ENCODE data around the gene EFNA1.

EFNA1 gene

GRCh38 chr1:155092641-155093040 is 35.0 kb upstream of the EFNA1 start:
- Histone ChIP-seq H3F3A (ENCODE audit: control insufficient read depth, insufficient read depth) (peaks cover 5% of the 10 kb centered on the region; the same call in 1 of the 2 replicates), H3K9me3 (ENCODE audit: control insufficient read depth, insufficient read depth, low read length) (no peaks in the 10 kb centered on the region), H4K20me1 (ENCODE audit: control insufficient read depth, insufficient read depth, low read depth, low read length) (no peaks in the 10 kb centered on the region), H3K36me3 (ENCODE audit: control insufficient read depth, low read length) (no peaks in the 10 kb centered on the region), H3K4me3 (ENCODE audit: low read length) (no peak overlapping the region), H3K4me1 (ENCODE audit: control insufficient read depth, low read length) (peaks cover 11% of the 10 kb centered on the region), H3K27ac (ENCODE audit: low read depth, low read length) (no peak overlapping the region), H3K79me2 (ENCODE audit: control insufficient read depth, low read length) (no peaks in the 10 kb centered on the region), H3K27me3 (ENCODE audit: control insufficient read depth, low read length) (peaks cover 23% of the 10 kb centered on the region), H3K9me2 (replicated peaks; ENCODE audit: control insufficient read depth, low read length) (no peaks in the 10 kb centered on the region), H3K4me2 (ENCODE audit: low read length) (no peak overlapping the region)
- TF ChIP-seq CTCF (IDR thresholded peaks at IDR 0.05; ENCODE audit: low read depth, low read length, poor library complexity, severe bottlenecking) (no peak), EZH2phosphoT487 (IDR thresholded peaks at IDR 0.05; ENCODE audit: borderline replicate concordance, low read length) (no peak)

GRCh38 chr1:155093911-155094621 is 33.6 kb upstream of the EFNA1 start:
- Histone ChIP-seq H3K4me2 (ENCODE audit: low read length) (no peak overlapping the region), H3K27me3 (ENCODE audit: control insufficient read depth, low read length) (peaks cover 25% of the 10 kb centered on the region)

GRCh38 chr1:155094622-155094948 is 33.1 kb upstream of the EFNA1 start:
- Histone ChIP-seq H3K27ac (ENCODE audit: low read depth, low read length) (no peak overlapping the region), H3K27me3 (ENCODE audit: control insufficient read depth, low read length) (peaks cover 25% of the 10 kb centered on the region), H3K4me2 (ENCODE audit: low read length) (no peak overlapping the region), H3K4me3 (ENCODE audit: low read length) (no peak overlapping the region), H3K4me1 (ENCODE audit: control insufficient read depth, low read length) (peaks cover 11% of the 10 kb centered on the region), H3K36me3 (ENCODE audit: control insufficient read depth, low read length) (no peaks in the 10 kb centered on the region), H3K79me2 (ENCODE audit: control insufficient read depth, low read length) (no peaks in the 10 kb centered on the region), H3F3A (ENCODE audit: control insufficient read depth, insufficient read depth) (no peaks in the 10 kb centered on the region), H4K20me1 (ENCODE audit: control insufficient read depth, insufficient read depth, low read depth, low read length) (no peaks in the 10 kb centered on the region), H3K9me2 (replicated peaks; ENCODE audit: control insufficient read depth, low read length) (no peaks in the 10 kb centered on the region), H3K9me3 (ENCODE audit: control insufficient read depth, insufficient read depth, low read length) (no peaks in the 10 kb centered on the region)
- TF ChIP-seq EZH2phosphoT487 (IDR thresholded peaks at IDR 0.05; ENCODE audit: borderline replicate concordance, low read length) (no peak), CTCF (IDR thresholded peaks at IDR 0.05; ENCODE audit: low read depth, low read length, poor library complexity, severe bottlenecking) (no peak)

More at GRCh38 chr1:155093911-155094621, 33.6 kb upstream of the EFNA1 start:
- H3F3A ChIP-seq (ENCODE audit: control insufficient read depth, insufficient read depth) = no peaks in the 10 kb centered on the region
- no peaks in the 10 kb centered on the region for H3K79me2 ChIP-seq (ENCODE audit: control insufficient read depth, low read length)
- no peaks in the 10 kb centered on the region for H3K9me3 ChIP-seq (ENCODE audit: control insufficient read depth, insufficient read depth, low read length)
- no peak overlapping the region for H3K4me3 ChIP-seq (ENCODE audit: low read length)
- H3K27ac ChIP-seq (ENCODE audit: low read depth, low read length) = no peak overlapping the region
- H3K36me3 ChIP-seq (ENCODE audit: control insufficient read depth, low read length) = no peaks in the 10 kb centered on the region
- H4K20me1 ChIP-seq (ENCODE audit: control insufficient read depth, insufficient read depth, low read depth, low read length) = no peaks in the 10 kb centered on the region
- no peaks in the 10 kb centered on the region for H3K9me2 ChIP-seq (replicated peaks; ENCODE audit: control insufficient read depth, low read length)
- H3K4me1 ChIP-seq (ENCODE audit: control insufficient read depth, low read length) = peaks cover 11% of the 10 kb centered on the region
- TF ChIP-seq EZH2phosphoT487 (IDR thresholded peaks at IDR 0.05; ENCODE audit: borderline replicate concordance, low read length) (no peak), CTCF (IDR thresholded peaks at IDR 0.05; ENCODE audit: low read depth, low read length, poor library complexity, severe bottlenecking) (no peak)
